Stimulated activated effector memory CD8-positive, alpha-beta T cell treated with anti-CD3 and anti-CD28 coated beads, Interleukin-12 subunit alpha, Interleukin-12 subunit beta, amount 100 ng/mL, for 72 hours (primary cell): ENCODE results near the gene ADARB1.

Source experiments
- ATAC-seq: fragments of 150-1000 bp; cut with Tn5 transposase; 2 replicates; pipeline ENCODE4 v1.10.0; 2021
- DNase-seq, 2 donors: peaks; one replicate each; pipeline ENCODE4 v3.0.0; 2021 to 2022; ENCODE audit warnings: low spot score in 2 of 2
- H3K27ac Mint-ChIP-seq: one replicate; pipeline ENCODE4 v1.8.0; 2022; ENCODE audit warnings: mild to moderate bottlenecking, mixed read lengths
- H3K36me3 Mint-ChIP-seq: one replicate; pipeline ENCODE4 v1.8.0; 2022; ENCODE audit warnings: mild to moderate bottlenecking, mixed read lengths
- H3K4me1 Mint-ChIP-seq: one replicate; pipeline ENCODE4 v1.8.0; 2022; ENCODE audit warnings: mixed read lengths
- H3K4me3 Mint-ChIP-seq: one replicate; pipeline ENCODE4 v1.8.0; 2022; ENCODE audit warnings: mild to moderate bottlenecking, mixed read lengths
- H3K9me3 Mint-ChIP-seq: one replicate; pipeline ENCODE4 v1.8.0; 2022; ENCODE audit warnings: mixed read lengths

ADARB1 gene

DNA sequence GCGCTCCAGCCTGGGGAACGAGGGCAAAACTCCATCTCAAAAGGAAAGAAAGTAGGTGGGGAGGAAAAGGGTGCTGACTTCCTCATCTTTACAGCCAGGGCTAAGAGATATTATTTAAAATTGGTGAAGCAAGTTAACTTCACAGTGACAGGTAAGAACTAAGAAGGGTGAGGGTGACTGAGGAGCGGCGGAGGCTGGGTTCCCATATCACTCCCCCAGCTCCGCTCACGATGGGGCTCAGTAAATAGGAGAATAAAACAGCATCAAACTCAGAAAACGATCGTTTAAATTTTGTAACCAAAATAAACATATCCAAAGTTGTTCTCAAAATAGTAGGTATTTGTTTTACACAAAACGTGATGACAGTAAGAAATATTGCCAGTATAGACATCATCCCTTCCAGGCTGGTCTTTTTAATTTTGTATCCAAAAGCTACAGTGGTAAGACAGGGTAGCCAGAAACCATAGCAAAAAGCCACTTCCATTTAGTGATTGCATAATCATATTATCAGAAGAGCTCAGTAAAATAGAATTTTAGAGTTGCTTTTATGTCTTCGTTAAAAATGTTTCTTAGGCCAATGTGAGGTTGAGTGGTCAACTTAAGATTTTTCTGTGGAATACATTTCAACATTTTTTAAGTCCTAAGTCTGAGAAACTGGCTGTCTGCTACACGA, 26.2 kb upstream of the ADARB1 start:
- no peaks in the 10 kb centered on the region for H3K4me1 Mint-ChIP-seq
- no peak for DNase-seq
- no peak overlapping the region for H3K27ac Mint-ChIP-seq
- H3K36me3 Mint-ChIP-seq = no peaks in the 10 kb centered on the region
- H3K9me3 Mint-ChIP-seq = peaks cover 8% of the 10 kb centered on the region
- ATAC-seq = no peak
- no peak overlapping the region for H3K4me3 Mint-ChIP-seq

DNA sequence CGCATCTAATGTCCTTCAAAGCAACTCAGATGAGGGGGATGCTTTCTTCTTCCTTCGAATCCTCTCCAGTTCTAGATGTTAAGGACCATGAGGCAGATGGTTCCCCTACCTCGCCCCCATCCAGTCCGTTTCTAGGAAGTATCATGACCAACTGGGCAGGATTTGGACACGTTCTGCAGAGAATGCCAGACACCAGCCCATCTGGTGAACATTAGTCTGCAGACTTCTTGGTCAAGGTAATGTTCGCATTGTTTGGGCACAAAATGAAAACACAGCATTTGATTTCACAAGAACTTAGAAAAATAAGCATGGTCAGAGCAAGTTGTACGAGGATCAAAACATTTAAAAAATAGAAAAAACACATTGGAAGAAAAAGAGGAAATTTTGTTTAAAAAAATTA, 25.4 kb upstream of the ADARB1 start:
- DNase-seq (no peak), ATAC-seq (no peak)
- Mint-ChIP-seq H3K4me1 (no peaks in the 10 kb centered on the region), H3K36me3 (no peaks in the 10 kb centered on the region), H3K27ac (no peak overlapping the region), H3K9me3 (peaks cover 8% of the 10 kb centered on the region), H3K4me3 (no peak overlapping the region)

- ATAC-seq = no peak
- Mint-ChIP-seq H3K4me3 (no peak overlapping the region), H3K9me3 (peaks cover 8% of the 10 kb centered on the region), H3K27ac (no peak overlapping the region), H3K36me3 (no peaks in the 10 kb centered on the region), H3K4me1 (no peaks in the 10 kb centered on the region)
- DNase-seq = no peak
Measured at GRCh38 chr21:45049714-45050344, 24.6 kb upstream of the ADARB1 start.

GRCh38 chr21:45050345-45050796, 24.0 kb upstream of the ADARB1 start:
- DNase-seq (no peak), ATAC-seq (no peak)
- Mint-ChIP-seq H3K9me3 (peaks cover 8% of the 10 kb centered on the region), H3K4me1 (no peaks in the 10 kb centered on the region), H3K4me3 (no peak overlapping the region), H3K36me3 (no peaks in the 10 kb centered on the region), H3K27ac (no peak overlapping the region)

DNA sequence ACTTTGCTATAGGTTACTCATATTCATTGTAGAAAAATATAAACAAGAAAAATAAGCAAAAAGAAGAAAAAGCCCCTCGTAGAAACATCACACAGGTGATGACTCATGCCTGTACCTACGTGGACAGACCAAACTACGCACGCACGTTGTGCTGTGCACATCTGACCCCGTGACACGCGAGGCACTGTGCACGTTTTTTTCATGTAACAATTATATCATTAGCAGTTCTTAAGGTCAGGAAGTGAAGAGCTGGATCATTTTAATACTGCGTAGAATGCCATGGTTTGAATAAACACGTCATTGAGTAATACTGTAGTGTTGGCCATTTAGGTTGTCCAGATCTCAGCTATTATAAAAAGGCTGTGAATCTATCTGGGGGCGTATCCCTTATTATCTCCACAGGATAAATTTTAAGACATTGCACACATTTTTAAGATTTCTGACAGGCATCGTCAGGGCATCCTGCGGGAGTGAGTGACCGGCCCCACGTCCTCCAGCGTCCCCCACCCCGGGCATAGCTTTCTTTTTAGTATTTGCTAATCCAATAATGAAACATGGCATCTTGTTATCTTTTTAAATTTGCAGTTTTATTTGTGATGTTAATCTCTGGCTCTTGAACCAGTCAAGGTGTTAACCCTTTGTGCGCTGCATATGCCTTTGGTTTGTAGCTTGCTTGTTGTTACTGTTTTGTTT, 23.4 kb upstream of the ADARB1 start:
- H3K27ac Mint-ChIP-seq = no peak overlapping the region
- no peaks in the 10 kb centered on the region for H3K4me1 Mint-ChIP-seq
- H3K36me3 Mint-ChIP-seq = no peaks in the 10 kb centered on the region
- no peak overlapping the region for H3K4me3 Mint-ChIP-seq
- no peak for ATAC-seq
- no peak for DNase-seq
- H3K9me3 Mint-ChIP-seq = peaks cover 8% of the 10 kb centered on the region

GRCh38 chr21:45051580-45052434, 22.6 kb upstream of the ADARB1 start:
- Mint-ChIP-seq H3K4me3 (no peak overlapping the region), H3K9me3 (peaks cover 8% of the 10 kb centered on the region), H3K27ac (no peak overlapping the region), H3K4me1 (no peaks in the 10 kb centered on the region), H3K36me3 (no peaks in the 10 kb centered on the region)
- ATAC-seq (no peak), DNase-seq (no peak)

GRCh38 chr21:45052960-45053359, 21.4 kb upstream of the ADARB1 start:
- H3K36me3 Mint-ChIP-seq = no peaks in the 10 kb centered on the region
- H3K9me3 Mint-ChIP-seq = no peaks in the 10 kb centered on the region
- DNase-seq = no peak
- H3K4me1 Mint-ChIP-seq = no peaks in the 10 kb centered on the region
- H3K27ac Mint-ChIP-seq = no peak overlapping the region
- no peak overlapping the region for H3K4me3 Mint-ChIP-seq
- no peak for ATAC-seq

- DNase-seq (no peak), ATAC-seq (no peak)
- Mint-ChIP-seq H3K9me3 (no peaks in the 10 kb centered on the region), H3K4me3 (no peak overlapping the region), H3K27ac (no peak overlapping the region), H3K36me3 (no peaks in the 10 kb centered on the region), H3K4me1 (no peaks in the 10 kb centered on the region)
Measured at GRCh38 chr21:45053561-45054226, 20.7 kb upstream of the ADARB1 start.

DNA sequence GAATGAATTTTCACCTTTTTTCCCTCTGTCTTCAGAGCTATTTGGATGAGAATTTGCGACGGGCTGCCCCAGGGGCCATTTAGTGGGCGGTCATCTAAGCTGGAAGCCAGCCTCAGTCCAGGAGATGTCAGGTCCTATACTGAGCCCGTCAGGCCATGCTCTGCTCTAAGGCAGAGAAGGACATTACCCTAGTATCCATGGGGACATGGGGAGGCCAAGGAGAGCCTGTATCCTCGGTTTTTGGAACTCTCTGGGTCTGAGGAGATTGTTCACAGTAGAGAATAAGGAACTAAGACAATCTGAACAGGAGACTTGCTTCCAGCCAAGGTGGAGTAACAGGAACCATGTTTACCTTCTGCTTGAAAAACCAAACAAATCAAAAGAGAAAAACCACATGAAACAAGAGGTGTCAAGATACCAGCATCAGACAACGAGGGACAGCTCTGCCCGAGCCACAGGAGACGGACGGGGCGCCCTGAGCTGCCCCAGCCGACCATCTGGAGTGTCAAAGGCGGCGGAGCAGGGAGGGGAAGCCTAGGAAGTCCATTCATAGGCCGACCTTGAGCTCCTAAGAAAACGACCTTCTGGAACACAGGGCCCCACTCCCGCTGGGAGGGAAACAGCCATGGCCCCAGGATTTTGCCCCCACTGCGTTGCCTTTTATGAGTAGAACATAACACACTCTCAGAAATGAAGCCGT, 20.0 kb upstream of the ADARB1 start:
- H3K4me3 Mint-ChIP-seq = no peak overlapping the region
- DNase-seq (no peak), ATAC-seq (no peak)
- H3K27ac Mint-ChIP-seq = no peak overlapping the region
- no peaks in the 10 kb centered on the region for H3K36me3 Mint-ChIP-seq
- no peaks in the 10 kb centered on the region for H3K4me1 Mint-ChIP-seq
- H3K9me3 Mint-ChIP-seq = no peaks in the 10 kb centered on the region

DNA sequence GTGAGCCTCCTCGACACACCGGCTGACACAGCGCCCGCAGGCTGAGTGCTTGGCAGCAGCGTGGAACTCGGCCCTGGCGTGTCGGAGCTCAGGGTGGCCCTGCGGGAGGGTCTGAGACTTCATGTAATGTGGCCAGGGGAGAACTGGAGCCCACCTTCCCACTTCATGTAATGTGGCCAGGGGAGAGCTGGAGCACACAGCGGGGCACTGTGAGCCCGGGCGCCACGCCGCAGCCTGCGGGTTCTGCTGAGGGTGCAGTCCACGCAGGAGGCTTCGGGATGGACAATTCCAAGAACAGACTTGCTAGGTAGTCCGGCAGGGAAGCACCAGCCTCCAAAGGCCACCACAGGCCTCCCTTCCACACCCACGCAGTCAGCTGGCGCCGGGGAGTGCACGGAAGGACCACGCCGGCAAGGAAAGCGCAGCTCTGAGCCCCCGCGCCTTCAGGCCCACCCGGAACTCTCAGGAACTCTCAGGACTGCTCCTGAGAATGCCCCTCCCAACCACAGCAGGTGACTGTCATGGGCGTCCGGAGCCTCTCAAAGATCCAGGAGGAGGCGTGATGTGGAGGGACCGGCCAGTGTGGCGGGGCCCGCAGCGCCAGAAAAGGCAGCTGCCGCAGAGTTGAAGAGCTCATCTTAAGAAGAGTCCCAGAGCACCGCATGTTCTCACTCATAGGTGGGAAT, 19.3 kb upstream of the ADARB1 start:
- Mint-ChIP-seq H3K4me1 (no peaks in the 10 kb centered on the region), H3K36me3 (no peaks in the 10 kb centered on the region), H3K27ac (no peak overlapping the region), H3K9me3 (no peaks in the 10 kb centered on the region), H3K4me3 (no peak overlapping the region)
- no peak for ATAC-seq
- no peak for DNase-seq

DNA sequence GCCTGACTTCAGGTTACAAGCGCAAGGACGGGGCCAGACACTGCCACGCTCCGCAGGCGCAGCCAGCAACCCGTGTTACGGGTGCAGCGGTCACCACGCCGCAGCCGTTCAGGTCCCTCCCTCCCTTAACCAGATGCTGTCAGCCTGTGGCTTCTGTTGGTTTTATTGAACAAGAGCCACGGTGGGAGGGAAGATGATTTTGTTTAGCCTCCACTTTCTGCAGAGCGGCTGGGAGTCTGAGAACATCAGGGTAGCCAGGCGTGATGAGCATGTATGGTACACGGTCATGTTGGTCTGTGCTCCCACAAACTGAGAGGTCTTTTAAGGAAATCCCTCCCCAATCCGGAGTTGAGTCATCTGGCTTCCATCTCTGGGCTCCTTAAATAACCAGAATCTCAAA, 18.5 kb upstream of the ADARB1 start:
- Mint-ChIP-seq H3K27ac (no peak overlapping the region), H3K36me3 (no peaks in the 10 kb centered on the region), H3K4me3 (no peak overlapping the region), H3K4me1 (no peaks in the 10 kb centered on the region), H3K9me3 (no peaks in the 10 kb centered on the region)
- no peak for DNase-seq
- no peak for ATAC-seq

DNA sequence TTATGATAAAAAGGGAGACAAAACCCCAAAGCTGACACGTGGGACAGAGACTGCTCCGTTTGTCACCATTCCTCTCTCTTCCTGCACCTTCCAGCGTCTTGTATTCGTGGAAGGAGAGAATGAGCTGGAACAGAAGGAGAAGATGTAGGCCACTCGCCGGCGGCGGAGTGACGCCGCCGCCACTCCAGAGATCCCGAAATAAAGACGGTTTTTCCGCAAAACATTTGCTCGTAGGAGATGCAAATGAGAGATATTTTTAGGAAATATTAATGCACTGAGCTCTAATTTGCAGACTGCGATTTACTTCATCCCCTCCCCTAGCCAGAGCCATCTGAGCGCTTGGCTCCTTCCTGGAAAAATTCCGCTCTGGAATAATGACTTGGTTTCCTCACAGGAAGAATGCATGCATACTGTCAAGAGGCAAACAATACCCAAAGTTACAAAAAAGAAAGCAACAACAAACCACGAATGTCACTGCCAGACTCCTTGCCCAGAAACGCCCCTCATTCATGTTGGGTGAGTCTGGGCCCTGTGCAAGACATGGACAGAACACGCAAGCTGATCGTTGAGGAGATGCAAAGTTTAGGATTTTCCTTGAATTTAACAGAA, 18.0 kb upstream of the ADARB1 start:
- no peaks in the 10 kb centered on the region for H3K9me3 Mint-ChIP-seq
- ATAC-seq (no peak), DNase-seq (no peak)
- no peak overlapping the region for H3K27ac Mint-ChIP-seq
- H3K4me1 Mint-ChIP-seq = no peaks in the 10 kb centered on the region
- H3K4me3 Mint-ChIP-seq = no peak overlapping the region
- no peaks in the 10 kb centered on the region for H3K36me3 Mint-ChIP-seq

- Mint-ChIP-seq H3K36me3 (no peaks in the 10 kb centered on the region), H3K4me1 (no peaks in the 10 kb centered on the region), H3K9me3 (no peaks in the 10 kb centered on the region), H3K27ac (no peak overlapping the region), H3K4me3 (no peak overlapping the region)
- ATAC-seq (no peak), DNase-seq (no peak)
Measured at GRCh38 chr21:45056917-45057560, 17.3 kb upstream of the ADARB1 start.
